GM19452 (cell line): ENCODE data around the gene PLS3.
"Not testable (repeated sequence)": the region's sequence is repeated elsewhere in the genome, so short reads cannot be mapped to it uniquely, and the experiment has no call there.

Source experiments
- ATAC-seq: cut with Tn5 transposase; IDR thresholded peaks from one replicate; pipeline ENCODE4 v1.9.1; 2021; ENCODE audit not compliant: unreplicated experiment

The PLS3 gene

DNA sequence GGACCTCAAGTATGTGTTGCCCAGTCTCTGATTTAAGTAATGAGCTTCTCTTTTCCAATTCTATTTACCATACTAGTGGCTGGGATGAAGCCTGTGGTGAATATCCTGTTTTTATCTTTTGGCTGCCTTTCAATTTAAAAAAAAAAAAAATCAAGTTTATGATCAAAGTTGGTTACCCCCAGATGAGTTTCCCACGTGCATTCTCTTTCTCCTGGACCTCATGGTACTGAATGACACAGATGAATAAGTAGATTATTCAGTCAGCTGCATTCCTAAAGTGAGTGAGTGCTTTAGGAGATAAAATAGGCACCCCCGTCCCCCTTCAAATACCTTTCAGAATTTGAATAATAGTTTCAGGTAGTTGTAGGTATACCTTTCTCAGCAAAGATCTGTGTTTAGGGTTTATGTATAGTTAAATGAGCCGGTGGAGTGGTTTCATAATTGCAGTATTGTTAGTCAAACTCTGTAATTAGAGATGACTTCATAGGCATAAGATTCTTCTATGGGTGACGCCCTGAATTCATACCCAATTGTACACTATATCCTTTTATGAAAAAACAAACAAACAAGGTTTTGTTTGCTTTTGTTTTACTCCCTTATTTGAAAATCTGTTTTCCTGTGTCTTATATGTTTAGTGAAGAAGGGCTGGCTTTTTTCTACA, 41.9 kb downstream of the PLS3 start:
- no peak for ATAC-seq

DNA sequence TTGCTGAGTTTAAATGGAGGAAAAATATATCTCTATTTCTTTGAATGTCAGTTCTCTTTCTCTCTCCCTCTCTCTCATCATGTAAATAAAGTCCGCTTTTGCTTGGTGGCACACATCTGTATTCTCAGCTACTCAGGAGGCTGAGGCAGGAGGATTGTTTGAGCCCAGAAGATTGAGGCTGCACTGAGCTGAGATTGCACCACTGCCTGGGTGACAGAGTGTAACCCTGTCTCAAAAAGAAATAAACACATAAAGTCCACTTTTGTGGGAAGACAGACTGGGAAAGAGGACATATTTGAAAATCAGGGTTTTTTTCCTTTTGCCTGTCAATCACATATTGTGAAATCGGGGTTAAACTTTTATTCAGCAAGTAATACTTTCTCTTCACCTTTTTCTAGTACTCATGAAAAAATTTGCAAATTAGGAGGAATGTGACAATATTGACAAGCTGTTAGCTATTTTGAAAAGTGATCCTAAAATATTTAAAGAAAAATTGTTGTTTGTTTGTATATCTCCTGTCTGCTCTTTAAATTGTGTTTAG, 42.6 kb downstream of the PLS3 start:
- ATAC-seq, result no peak

DNA sequence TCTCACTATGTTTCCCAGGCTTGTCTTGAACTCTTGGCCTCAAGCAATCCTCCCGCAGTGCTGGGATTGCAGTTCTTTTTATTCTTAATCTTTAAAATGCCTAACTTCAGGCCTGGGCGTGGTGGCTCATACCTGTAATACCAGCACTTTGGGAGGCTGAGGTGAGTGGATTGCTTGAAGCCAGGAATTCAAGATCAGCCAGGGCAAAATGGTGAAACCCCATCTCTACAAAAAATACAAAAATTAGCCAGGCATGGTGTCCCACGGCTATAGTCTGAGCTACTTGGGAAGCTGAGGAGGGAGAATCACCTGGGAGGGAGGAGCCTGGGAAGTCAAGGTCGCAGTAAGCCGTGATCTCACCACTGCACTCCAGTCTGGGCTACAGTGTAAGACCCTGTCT, 45.9 kb downstream of the PLS3 start:
- ATAC-seq, result no peak

DNA sequence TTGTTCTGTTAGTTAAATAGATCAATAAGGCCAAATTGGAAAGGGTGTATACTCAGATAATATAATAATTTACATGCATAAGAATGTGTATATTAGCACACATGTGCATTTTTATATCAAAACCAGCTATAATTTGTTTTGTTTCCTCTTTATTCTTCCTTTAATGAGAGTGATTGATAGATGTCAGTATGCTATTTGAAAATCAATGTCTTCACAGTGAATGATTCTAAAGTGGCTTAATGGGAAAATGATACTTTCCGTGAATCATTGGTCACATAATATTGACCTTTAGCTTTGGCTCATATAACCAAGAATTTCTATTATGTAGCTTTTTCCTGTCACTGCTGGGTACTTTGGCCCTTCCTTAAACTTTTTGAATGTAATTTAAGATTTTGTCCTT, 48.6 kb downstream of the PLS3 start:
- no peak for ATAC-seq

DNA sequence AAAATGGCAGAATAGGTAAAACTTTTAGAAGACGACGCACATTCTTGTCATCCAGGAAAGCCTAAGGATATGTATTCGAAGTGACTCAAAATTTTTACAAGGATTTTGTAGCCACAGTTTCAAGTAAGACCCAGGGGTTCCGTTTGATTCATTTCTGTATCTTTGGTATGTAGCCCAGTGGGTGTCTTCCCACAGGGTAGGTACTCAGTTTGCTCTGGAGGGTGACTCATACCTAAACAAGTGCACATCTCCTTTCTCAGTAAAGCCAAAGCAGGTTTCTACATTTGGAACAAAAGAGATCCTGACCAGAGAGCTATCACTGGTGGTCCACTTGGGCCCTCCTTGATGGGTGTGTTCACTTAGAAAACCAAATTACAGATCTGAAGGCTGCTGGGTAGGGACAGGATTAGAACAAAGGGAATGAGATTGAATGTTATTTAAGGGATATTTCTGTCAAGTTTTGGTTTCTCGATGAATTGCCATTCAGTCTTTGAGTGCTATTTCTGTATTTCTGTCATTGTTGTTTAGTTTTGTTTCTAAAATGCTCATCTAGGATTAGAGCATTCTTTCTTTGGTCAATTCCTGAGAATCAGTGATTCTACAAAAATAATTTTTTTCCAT, 56.1 kb downstream of the PLS3 start:
- ATAC-seq, result no peak

DNA sequence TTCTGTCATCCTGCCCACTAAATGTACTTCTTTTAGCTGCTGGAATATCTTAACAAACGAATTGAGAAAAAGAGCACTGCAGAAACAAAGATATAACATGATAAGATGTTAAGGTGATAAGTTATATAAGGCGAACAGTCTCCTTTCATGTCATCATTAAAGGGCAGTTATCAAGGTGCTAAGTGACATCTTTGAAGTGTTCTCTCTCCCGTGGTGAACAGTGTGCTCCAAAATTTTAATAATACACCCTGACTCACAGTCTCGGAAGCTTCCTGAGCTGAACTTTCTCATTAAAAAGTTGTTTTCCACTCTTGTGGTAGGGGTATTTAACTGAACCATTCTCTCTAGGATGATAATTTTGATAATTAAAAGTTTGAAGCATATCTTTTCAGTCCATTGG, 61.6 kb downstream of the PLS3 start:
- no peak for ATAC-seq

DNA sequence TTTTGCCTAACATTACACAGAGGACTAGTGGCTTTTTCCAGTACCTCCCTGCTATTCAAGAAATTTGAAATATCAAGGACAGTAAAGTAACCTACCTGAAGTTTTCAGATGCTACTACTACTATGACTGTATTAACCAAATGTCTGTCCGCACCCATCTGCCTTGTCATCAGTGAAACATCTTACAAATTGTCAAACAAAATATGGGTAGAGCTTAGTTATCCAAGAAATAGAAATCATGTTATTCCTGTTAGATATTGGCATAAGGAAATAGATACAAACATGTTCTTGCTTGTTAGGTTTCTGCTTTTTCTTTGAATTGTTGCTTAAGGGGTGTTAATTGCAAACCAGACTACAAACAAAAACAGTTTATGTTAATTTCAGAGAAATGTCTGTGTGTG, 63.9 kb downstream of the PLS3 start:
- ATAC-seq, result no peak

DNA sequence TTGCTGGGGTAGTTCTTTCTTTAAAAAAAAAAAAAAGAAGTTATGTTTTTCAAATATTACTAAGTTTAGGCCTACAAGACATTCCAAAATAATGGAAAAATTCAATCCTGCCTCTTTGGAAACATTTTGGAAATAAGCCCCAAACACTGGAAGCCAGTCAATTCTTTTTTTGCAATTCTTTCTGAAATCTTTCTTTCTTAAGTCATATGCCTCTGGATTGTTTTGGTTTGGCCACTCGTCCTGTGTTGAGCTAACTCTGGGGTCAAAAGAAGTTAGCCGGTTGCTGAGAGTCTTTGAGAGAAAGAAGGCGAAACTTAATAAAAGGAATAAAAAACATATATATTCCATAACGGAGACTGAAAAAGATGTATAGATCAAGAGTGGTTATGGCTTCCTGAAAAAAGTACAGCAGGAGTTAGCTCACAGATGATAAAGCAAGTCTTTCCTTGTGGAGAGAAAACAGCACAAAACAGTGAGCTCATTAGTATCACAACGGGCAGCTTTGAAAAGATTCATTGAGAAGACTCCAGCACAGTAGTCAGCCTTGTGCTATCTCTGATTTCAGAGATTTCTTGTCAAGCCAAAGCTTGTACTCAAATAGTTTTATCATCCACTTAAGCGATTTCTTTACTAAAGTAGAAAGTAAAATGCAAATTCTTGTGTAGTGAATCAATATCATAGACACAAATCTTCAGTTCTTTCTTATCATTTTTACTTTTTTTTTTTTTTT, 64.8 kb downstream of the PLS3 start:
- ATAC-seq, result no peak

DNA sequence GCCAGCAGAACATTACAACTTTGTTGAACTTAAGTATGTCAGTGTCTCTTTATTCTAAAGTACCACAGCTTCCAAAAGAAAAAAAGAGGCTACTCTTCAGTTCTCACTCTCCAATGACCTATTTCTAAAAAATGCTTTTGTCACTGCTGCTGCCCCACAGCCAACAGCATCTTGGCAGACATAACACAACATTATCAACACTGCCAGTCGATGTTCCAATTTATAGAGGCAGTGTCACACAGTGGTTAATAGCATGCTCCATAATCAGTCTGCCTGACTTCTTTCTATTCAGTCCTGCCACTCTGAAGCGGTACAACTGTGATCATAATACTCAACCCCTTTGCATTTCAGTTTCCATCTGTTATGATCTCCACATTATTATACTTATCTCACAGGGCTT, 69.2 kb downstream of the PLS3 start:
- ATAC-seq, result no peak

DNA sequence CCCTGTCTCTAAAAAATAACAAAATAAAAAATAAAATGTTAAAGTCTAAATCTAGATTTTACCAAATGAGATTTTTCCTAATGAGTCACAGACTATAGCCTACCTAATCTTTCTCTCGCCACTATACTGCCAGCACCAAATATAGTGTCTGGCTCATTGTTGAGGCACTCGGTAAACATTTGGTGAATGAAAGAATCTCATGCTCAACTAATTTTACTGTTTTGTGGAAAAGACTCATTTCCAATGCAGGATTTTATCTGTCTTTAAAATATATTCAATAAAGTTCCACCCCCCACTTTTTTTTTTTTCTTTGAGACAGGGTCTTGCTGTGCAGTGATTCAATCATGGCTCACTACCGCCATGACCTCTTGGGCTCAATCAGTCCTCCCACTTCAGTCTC, 71.5 kb downstream of the PLS3 start:
- ATAC-seq, result no peak

DNA sequence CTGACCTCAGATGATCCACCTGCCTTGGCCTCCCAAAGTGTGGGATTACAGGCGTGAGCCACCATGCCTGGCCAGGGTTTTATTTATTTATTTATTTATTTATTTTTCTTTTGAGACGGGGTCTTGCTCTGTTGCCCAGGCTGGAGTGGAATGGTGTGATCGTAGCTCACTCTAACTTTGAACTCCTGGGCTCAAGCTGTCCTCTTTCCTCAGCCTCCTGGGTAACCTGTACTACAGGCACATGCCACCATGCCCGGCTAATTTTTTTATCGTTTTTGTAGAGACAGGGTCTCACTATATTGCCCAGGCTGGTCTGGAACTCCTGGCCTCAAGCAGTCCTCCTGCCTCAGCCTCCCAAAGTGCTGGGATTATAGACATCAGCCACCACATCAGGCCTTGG, 72.4 kb downstream of the PLS3 start:
- ATAC-seq, result not testable (repeated sequence)

DNA sequence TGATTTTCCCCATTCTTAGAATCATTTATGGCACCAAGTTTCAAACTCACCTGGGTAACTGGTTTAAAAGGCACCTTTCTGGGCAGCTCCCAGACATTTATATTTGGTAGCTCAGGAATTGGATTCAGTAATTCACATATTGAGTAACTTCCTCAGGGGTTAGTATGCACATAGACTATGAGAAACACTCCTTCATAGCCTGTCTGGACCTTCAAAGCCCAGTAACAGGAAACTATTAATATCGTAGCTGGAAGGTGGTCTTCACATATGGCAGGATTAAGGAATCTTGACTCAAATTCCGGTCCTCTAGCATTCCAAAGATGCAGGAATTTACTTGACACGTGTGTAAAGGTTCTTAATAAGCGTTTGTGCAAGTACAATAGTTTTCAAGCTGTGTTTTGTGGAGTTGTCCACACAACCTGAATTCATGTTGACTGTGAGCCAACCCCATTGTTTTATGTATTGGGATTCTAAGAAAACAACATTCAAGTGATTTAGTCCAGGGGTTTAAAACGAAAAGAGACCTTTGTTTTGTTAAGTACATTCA, 78.4 kb downstream of the PLS3 start:
- no peak for ATAC-seq

DNA sequence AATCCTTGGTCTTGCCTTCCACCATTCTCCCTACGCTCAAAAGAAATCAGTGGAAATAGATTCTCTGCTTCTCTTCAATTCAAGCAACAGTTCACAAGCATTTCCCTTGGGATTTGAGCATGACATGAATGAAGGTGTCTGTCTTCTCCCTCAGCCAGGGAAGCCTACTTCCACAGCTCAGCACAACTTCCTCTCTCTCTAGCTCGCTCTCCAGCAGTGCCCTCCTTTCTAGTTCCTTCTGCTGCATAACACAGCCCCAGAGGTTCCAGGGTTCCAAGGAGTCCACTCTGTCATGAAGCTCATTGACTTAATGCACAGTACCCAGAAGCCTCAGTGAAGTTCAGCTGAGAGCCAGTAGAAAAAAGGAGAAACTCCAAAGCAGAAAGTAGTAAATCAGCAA, 81.3 kb downstream of the PLS3 start:
- ATAC-seq, result no peak

DNA sequence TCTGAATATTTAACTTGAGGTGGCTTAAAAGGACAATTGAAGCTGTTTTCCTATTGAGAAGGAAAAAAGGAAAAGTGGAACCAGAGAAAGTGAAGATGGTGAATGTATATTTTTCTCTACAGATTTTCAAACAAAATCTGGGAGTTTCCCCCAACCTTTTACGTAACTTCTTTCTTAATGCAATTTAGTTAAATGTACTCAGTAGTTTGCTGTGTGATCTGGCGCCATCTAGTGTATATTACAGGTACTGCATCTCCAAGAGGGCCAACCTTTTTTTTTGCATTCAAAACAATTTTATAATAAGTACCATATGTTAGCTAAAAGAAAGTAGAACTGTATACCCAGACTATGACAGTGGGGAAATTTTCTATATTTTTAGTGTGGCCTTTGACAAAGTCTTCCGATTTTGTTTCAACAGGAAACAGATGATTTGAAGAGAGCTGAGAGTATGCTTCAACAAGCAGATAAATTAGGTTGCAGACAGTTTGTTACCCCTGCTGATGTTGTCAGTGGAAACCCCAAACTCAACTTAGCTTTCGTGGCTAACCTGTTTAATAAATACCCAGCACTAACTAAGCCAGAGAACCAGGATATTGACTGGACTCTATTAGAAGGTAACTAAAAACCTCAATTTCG, 82.0 kb downstream of the PLS3 start:
- ATAC-seq, result no peak

DNA sequence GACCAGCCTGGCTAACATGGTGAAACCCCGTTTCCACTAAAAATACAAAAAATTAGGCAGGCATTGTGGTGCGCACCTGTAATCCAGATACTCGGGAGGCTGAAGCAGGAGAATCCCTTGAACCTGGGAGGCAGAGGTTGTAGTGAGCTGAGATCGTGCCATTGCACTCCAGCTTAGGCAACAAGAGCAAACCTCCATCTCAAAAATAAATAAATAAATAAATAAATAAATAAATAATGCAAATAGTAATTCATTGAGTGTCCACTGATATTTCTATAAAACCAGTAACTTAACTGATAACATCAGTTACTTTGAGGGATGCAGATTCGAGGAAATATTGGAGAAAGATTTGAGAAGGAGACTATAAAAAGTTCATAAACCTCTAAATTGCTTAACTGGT, 83.4 kb downstream of the PLS3 start:
- ATAC-seq, result not testable (repeated sequence)

DNA sequence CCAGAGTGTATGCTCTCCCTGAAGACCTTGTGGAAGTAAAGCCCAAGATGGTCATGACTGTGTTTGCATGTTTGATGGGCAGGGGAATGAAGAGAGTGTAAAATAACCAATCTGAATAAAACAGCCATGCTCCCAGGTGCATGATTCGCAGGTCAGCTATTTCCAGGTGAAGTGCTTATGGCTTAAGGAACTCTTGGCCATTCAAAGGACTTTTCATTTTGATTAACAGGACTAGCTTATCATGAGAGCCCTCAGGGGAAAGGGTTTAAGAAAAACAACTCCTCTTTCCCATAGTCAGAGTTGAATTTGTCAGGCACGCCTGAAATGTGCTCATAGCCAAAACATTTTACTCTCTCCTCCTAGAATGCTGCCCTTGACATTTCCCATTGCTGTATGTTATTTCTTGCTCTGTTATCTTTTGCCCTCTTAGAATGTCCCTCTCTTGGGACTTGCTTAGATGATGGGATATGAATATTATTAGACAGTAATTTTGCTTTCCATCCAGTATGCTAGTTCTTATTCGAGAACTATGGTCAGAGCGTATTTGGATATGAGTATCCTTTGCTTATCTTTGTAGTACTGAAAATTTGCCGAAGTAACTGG, 88.6 kb downstream of the PLS3 start:
- ATAC-seq, result no peak

DNA sequence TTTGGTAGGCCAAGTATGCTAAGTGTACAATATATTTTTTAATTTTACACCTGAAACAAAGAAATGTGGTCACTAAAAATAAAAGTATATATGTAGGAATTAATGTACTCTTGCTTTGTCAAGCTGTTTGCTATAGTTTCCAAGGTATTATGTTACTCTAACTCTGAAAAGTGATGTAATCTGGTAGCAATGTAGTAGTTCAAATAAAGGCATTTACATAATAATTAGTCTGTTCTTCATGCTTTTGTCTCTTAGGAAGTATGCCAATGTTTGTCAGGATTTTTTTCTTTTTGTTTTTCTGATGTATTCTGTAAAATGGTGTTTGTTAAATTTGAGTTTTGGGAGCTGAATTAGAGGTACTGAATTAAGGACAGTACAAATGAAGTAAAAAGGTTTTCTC, 89.5 kb downstream of the PLS3 start:
- ATAC-seq, result no peak

DNA sequence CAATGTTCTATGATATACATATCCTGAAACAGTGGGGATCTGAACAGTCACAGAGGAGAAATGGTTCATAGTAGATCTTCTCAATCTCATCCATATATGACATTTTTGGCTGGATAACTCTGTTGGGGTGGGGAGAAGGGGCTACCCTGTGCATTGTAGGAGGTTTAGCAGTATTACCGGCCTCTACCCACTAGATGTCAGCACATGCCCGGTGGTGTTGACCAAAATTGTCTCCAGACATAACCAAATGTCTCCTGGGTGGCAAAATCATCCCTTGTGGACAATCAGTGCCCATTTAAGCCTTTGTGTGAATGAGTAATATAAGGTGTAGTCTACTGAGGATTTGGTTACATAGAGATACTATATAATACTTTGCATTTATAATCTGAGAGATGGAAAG, 89.9 kb downstream of the PLS3 start:
- no peak for ATAC-seq

DNA sequence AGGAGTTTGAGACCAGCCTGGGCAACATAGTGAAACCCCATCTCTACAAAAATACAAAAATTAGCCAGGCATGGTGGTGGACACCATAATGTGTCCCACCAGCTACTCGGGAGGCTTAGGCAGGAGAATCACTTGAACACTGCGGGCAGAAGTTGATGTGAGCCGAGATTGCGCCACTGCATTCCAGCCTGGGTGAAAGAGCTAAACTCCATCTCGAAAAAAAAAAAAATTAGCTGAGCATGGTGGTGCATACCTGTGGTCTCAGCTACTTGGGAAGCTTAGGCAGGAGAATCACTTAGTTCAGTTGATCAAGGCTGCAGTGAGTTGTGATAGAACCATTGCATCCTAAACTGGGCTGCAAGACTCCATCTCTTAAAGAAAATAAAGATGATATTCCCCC, 91.2 kb downstream of the PLS3 start:
- ATAC-seq, result no peak

DNA sequence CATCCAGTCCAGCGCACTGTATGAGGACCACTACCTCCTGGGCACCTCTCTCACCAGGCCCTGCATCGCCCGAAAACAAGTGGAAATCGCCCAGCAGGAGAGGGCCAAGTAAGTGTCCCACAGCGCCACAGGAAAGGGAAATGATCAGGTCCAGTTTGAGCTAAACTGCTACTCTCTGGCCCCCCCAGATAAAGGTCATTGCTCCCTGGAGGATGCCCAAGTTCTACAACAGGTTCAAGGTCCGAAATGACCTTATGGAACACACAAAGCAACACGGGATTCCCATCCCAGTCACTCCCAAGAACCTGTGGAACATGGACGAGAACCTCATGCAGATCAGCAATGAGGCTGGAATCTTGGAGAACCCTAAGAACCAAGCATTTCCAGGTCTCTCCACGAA, 104.1 kb downstream of the PLS3 start:
- no peak for ATAC-seq

DNA sequence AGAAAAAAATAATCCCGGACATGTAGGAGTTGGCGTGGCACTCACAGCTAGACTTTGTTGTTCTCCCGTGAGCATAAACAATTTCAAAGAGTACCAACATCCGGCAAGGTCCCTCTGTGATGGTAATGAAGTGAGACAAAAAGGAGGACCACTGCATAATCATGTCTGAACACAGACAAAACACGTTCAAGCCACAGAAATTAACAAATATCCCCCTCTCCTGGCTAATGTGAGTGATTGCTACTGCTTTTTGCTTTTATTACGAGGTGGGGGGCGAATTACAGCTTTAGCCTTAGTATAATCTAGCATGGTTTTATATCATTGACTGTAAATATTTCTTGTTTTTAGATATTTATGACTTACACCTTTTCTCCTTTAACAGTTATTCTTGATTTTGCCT, 118.5 kb downstream of the PLS3 start:
- no peak for ATAC-seq
